K562 (cell line): Measurements from ENCODE around the gene TMEM144. TPM values are rescaled to one million over a fixed set of nuclear protein-coding genes. Genes with fewer than 3 reads are reported as not detected.

Source experiments
- ATAC-seq: fragments of 200-7000 bp; cut with Tn5 transposase; 3 replicates; pipeline ENCODE4 v1.9.1; 2020; ENCODE audit warnings: moderate library complexity
- BruUV-seq: library from RNA; stranded (reverse); fragments of 400-500 nt; replicated peaks from 2 replicates; lab custom pipeline; 2021; lab: Mats Ljungman, UMichigan
- CTCF ChIA-PET: fragments of 300-600 bp; formaldehyde crosslinking; extraction: SDS; loops from one replicate; lab custom pipeline; 2021; ENCODE audit warnings: low intra/inter-chr PET ratio; lab: Yijun Ruan, JAX
- POLR2A ChIA-PET: fragments of 300-600, 350-650 bp; sonication (Branson Sonifier 250); formaldehyde crosslinking; extraction: SDS; loops from one replicate; lab custom pipeline; 2021; ENCODE audit warnings: antibody characterized with exemption, inconsistent platforms; lab: Yijun Ruan, JAX
- DNase-seq, 4 experiments: peaks; one replicate each; pipeline versions ENCODE4 v3.0.0 to v3.0.0-alpha.2; 2011 to 2018; ENCODE audit warnings: low spot score in 3 of 4, mixed read lengths in 3 of 4; ENCODE audit errors: extremely low read depth in 1 of 4
- FAIRE-seq: peaks from 2 replicates; lab custom pipeline; 2011; peaks lifted over from hg19 to GRCh38; lab: Jason Lieb, UNC
- H2AFZ ChIP-seq: 2 replicates; pipeline ENCODE4 v1.6.0; 2011; ENCODE audit warnings: low read depth, low read length, control low read depth, inconsistent platforms
- H3K27ac ChIP-seq: fragments of 200-600 bp; 3 replicates; pipeline ENCODE4 v1.8.0; 2011; ENCODE audit warnings: low read depth, mild to moderate bottlenecking, control low read depth, inconsistent platforms, low read length, moderate library complexity, mixed read lengths; ENCODE audit errors: extremely low read depth
- H3K27me3 ChIP-seq, 2 experiments: fragments of 300-600 bp in 1 of 2; 2 replicates in 1 of 2; 3 replicates in 1 of 2; pipeline versions ENCODE4 v1.6.0 to v1.8.0; 2011; ENCODE audit warnings: inconsistent platforms in 2 of 2, low read length in 2 of 2, mild to moderate bottlenecking in 1 of 2, mixed read lengths in 1 of 2, moderate library complexity in 1 of 2; ENCODE audit not compliant: control insufficient read depth in 2 of 2, insufficient read depth in 2 of 2
- H3K36me3 ChIP-seq: fragments of 300-600 bp; 3 replicates; pipeline ENCODE4 v1.8.0; 2011; ENCODE audit warnings: mild to moderate bottlenecking, low read length, inconsistent platforms; ENCODE audit not compliant: control insufficient read depth, insufficient read depth
- H3K4me1 ChIP-seq, 2 experiments: fragments of 200-600 bp in 1 of 2; replicated peaks in 1 of 2; 2 replicates in 1 of 2; 3 replicates in 1 of 2; pipeline versions ENCODE4 v1.5.1 to v1.8.0; 2011; ENCODE audit warnings: inconsistent platforms in 2 of 2, low read length in 2 of 2, mild to moderate bottlenecking in 1 of 2, mixed read lengths in 1 of 2, moderate library complexity in 1 of 2; ENCODE audit not compliant: control insufficient read depth in 2 of 2, insufficient read depth in 2 of 2
- H3K4me2 ChIP-seq: 2 replicates; pipeline ENCODE4 v1.6.1; 2011; ENCODE audit warnings: low read length, control low read depth, inconsistent platforms, mixed read lengths; ENCODE audit not compliant: insufficient read depth
- H3K4me3 ChIP-seq: fragments of 200-600 bp; sonication (generic), shearing (Covaris generic); 2 replicates; pipeline ENCODE4 v1.5.1; 2016; ENCODE audit warnings: control low read depth, inconsistent platforms
- H3K79me2 ChIP-seq: fragments of 200-600 bp; 3 replicates; pipeline ENCODE4 v1.8.0; 2011; ENCODE audit warnings: low read length, inconsistent platforms; ENCODE audit not compliant: control insufficient read depth, insufficient read depth
- H3K9ac ChIP-seq, 2 experiments: 2 replicates each; pipeline versions ENCODE4 v1.6.0 to v1.6.1; 2011; ENCODE audit warnings: low read depth in 2 of 2, low read length in 2 of 2, control low read depth in 1 of 2, inconsistent platforms in 1 of 2, mild to moderate bottlenecking in 1 of 2, mixed read lengths in 1 of 2; ENCODE audit not compliant: insufficient read depth in 1 of 2
- H3K9me1 ChIP-seq: one replicate; pipeline ENCODE4 v1.6.0; 2011; ENCODE audit warnings: inconsistent platforms, mild to moderate bottlenecking, low read length, moderate library complexity; ENCODE audit not compliant: control insufficient read depth, insufficient read depth
- H3K9me3 ChIP-seq: replicated peaks from 2 replicates; pipeline ENCODE4 v1.5.1; 2011; ENCODE audit warnings: low read depth, low read length, inconsistent platforms; ENCODE audit not compliant: control insufficient read depth, insufficient read depth
- H4K20me1 ChIP-seq: replicated peaks from 2 replicates; pipeline ENCODE4 v1.6.1; 2011; ENCODE audit warnings: low read length, inconsistent platforms, mixed read lengths; ENCODE audit not compliant: control insufficient read depth, insufficient read depth
- ESRRA ChIP-seq: fragments of 450-650 bp; IDR thresholded peaks from 2 replicates; pipeline ENCODE4 v1.6.1; 2014; ENCODE audit warnings: low read depth, mild to moderate bottlenecking, moderate library complexity, borderline replicate concordance
- RBFOX2 ChIP-seq: fragments of 200-400 bp; formaldehyde crosslinking; IDR thresholded peaks from 2 replicates; pipeline ENCODE4 v1.6.1; 2017; ENCODE audit warnings: low read depth, mild to moderate bottlenecking, low read length, moderate library complexity
- ZNF41 ChIP-seq: fragments of 250-450 bp; sonication (Bioruptor Pico); conservative IDR thresholded peaks from 2 replicates; pipeline ENCODE4 v1.4.0; 2020; ENCODE audit warnings: mild to moderate bottlenecking
- ZNF764 ChIP-seq: fragments of 250-450 bp; sonication (Bioruptor Pico); IDR thresholded peaks from 2 replicates; pipeline ENCODE4 v1.4.0; 2020; ENCODE audit warnings: low read depth, mild to moderate bottlenecking, moderate library complexity
- in situ Hi-C: fragments of 300-500 bp; cut with MboI; formaldehyde crosslinking; loops from 4 replicates; pipeline ENCODE4 v1.15.0; 2018; ENCODE audit warnings: inconsistent platforms, mixed read lengths
- intact Hi-C: fragments of 100-400 bp; cut with micrococcal nuclease; formaldehyde crosslinking; loops from 2 replicates; pipeline ENCODE4 v1.14.2; 2022
- polyA plus RNA-seq, 8 experiments: library from polyadenylated mRNA; depleted of rRNA in 4 of 8; stranded (reverse) in 5 of 8; unstranded in 3 of 8; fragments of >200 nt; fragmentation: Nextera tagmentation in 2 of 8; fragmentation: Illumina TruSeq in 1 of 8; extraction: Ambion mirVana in 2 of 8; extraction: Trizol in 1 of 8; gene quantifications; 2 replicates each; pipeline versions ENCODE4 v1.2.1 to v1.2.3, GENCODE V29; 2011 to 2014; ENCODE audit warnings: inconsistent platforms in 1 of 8, missing spikeins in 1 of 8
- total RNA-seq, 7 experiments: library from RNA; depleted of rRNA in 6 of 7; stranded (reverse); fragments of >200 nt in 6 of 7; fragmentation: Illumina TruSeq in 2 of 7; extraction: Trizol in 2 of 7; gene quantifications; 2 replicates each; pipeline versions ENCODE4 v1.2.1 to v1.2.3, GENCODE V29; 2011 to 2021; ENCODE audit warnings: low replicate concordance in 1 of 7
- TF ChIP-seq, protein P1 (sequence below): fragments of 200-400 bp; formaldehyde crosslinking; IDR thresholded peaks from 2 replicates; pipeline ENCODE4 v1.6.1; 2017; ENCODE audit warnings: mild to moderate bottlenecking, low read depth, low read length, moderate library complexity

The TMEM144 gene
- total and polyA plus RNA-seq, 9 of the 15 experiments (the other 6 are each of a cell fraction or from before 2014, with no cell fraction given), result 4.0 to 12.0 (median 6.1) TPM

DNA sequence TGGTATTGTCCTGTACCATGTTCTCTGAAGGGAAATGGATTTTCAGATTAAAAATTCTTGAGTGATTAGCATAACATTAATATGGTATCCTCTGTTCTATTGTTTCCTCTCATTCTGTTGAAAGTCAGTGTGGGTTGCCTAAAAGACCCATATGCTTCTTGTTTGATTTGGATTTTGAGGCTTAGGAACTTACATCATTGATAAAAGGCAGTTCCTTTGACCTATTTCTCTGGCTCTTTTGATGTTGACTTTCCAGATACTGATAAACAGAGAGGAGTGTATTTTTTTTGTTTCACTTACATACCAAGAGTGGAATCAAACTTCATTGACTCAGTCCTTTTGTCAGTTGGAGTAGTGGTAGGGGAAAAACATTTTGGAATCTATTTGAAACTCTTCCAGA is 32.8 kb downstream of the TMEM144 start:
- intact Hi-C loops, result no loop called here
- no peaks in the 10 kb centered on the region for H3K4me1 ChIP-seq
- no peak overlapping the region for H3K9ac ChIP-seq
- ChIA-PET POLR2A (interaction anchor here (1.4 kb wide), 1 partner anchor 18 kb away, joined by 3 read pairs; no protein-coding TSS in a partner anchor), CTCF (no interaction called here)
- in situ Hi-C loops, result loop anchor here (25.0 kb wide), 1 partner anchor 969 kb away; no protein-coding TSS in a partner anchor
- no peaks in the 10 kb centered on the region for H3K9me1 ChIP-seq
- TF ChIP-seq, protein P1, sequence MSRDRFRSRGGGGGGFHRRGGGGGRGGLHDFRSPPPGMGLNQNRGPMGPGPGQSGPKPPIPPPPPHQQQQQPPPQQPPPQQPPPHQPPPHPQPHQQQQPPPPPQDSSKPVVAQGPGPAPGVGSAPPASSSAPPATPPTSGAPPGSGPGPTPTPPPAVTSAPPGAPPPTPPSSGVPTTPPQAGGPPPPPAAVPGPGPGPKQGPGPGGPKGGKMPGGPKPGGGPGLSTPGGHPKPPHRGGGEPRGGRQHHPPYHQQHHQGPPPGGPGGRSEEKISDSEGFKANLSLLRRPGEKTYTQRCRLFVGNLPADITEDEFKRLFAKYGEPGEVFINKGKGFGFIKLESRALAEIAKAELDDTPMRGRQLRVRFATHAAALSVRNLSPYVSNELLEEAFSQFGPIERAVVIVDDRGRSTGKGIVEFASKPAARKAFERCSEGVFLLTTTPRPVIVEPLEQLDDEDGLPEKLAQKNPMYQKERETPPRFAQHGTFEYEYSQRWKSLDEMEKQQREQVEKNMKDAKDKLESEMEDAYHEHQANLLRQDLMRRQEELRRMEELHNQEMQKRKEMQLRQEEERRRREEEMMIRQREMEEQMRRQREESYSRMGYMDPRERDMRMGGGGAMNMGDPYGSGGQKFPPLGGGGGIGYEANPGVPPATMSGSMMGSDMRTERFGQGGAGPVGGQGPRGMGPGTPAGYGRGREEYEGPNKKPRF, result no peak
- TF ChIP-seq ZNF764 (CRISPR knock-in tag) (no peak), ZNF41 (no peak), ESRRA (no peak), RBFOX2 (no peak)
- H3K4me2 ChIP-seq, result no peak overlapping the region
- H3K27me3 ChIP-seq, result no peaks in the 10 kb centered on the region
- H3K4me3 ChIP-seq, result no peak overlapping the region
- no peak for FAIRE-seq
- no peak for DNase-seq
- H4K20me1 ChIP-seq, result no peaks in the 10 kb centered on the region
- peaks cover 6% of the 10 kb centered on the region; the same call in 1 of the 3 replicates for H3K36me3 ChIP-seq
- H3K79me2 ChIP-seq, result no peaks in the 10 kb centered on the region
- H2AFZ ChIP-seq, result no peak overlapping the region
- no peak for ATAC-seq
- H3K27ac ChIP-seq, result no peak overlapping the region
- H3K9me3 ChIP-seq, result no peaks in the 10 kb centered on the region
- no TSS peak for BruUV-seq
